HCT116 (cell line): Measurements from ENCODE around the gene GEN1.

Experiments used
- CBX3 ChIP-seq: IDR thresholded peaks from 2 replicates; pipeline ENCODE4 v1.6.1; 2012; ENCODE audit warnings: low read depth
- CEBPB ChIP-seq: IDR thresholded peaks from 2 replicates; pipeline ENCODE4 v1.6.1; 2012; ENCODE audit warnings: low read depth
- CTCF ChIP-seq, 3 experiments: fragments of 200-600 bp in 1 of 3; sonication (generic) in 1 of 3; IDR thresholded peaks in 2 of 3; conservative IDR thresholded peaks in 1 of 3; 2 replicates each; pipeline ENCODE4 v1.5.1; 2012 to 2017; ENCODE audit warnings: low read depth in 2 of 3, low read length in 2 of 3, antibody characterized with exemption in 1 of 3, borderline replicate concordance in 1 of 3, control low read depth in 1 of 3, mild to moderate bottlenecking in 1 of 3, mixed read lengths in 1 of 3, mixed run types in 1 of 3, moderate library complexity in 1 of 3; ENCODE audit not compliant: insufficient read depth in 1 of 3
- EZH2phosphoT487 ChIP-seq: fragments of 200-600 bp; IDR thresholded peaks from 2 replicates; pipeline ENCODE4 v1.6.1; 2018; ENCODE audit warnings: antibody characterized with exemption, borderline replicate concordance
- POLR2A ChIP-seq: IDR thresholded peaks from 2 replicates; pipeline ENCODE4 v1.7.0; 2011; ENCODE audit warnings: borderline replicate concordance; ENCODE audit not compliant: insufficient read depth, insufficient read length; ENCODE audit errors: extremely low read depth
- REST ChIP-seq: IDR thresholded peaks from 2 replicates; pipeline ENCODE4 v1.6.1; 2012; ENCODE audit warnings: low read depth
- ZBTB33 ChIP-seq: IDR thresholded peaks from 2 replicates; pipeline ENCODE4 v1.6.1; 2011; ENCODE audit warnings: mild to moderate bottlenecking, low read length, moderate library complexity; ENCODE audit not compliant: insufficient replicate concordance; ENCODE audit errors: extremely low read depth

- TF ChIP-seq CTCF (IDR thresholded peaks at IDR 0.05 in 2 of 3, conservative IDR thresholded peaks at IDR 0.05 in 1 of 3; ENCODE audit: borderline replicate concordance in 1 of 3, insufficient read depth in 1 of 3, low read depth in 2 of 3, low read length in 2 of 3) (no peak), ZBTB33 (no peak), CEBPB (no peak), REST (no peak), CBX3 (no peak), EZH2phosphoT487 (no peak), POLR2A (no peak)
Observed at GRCh38 chr2:17821535-17822444, 67.9 kb downstream of the GEN1 start.
